ENCODE results near the gene SIL1.

DNA sequence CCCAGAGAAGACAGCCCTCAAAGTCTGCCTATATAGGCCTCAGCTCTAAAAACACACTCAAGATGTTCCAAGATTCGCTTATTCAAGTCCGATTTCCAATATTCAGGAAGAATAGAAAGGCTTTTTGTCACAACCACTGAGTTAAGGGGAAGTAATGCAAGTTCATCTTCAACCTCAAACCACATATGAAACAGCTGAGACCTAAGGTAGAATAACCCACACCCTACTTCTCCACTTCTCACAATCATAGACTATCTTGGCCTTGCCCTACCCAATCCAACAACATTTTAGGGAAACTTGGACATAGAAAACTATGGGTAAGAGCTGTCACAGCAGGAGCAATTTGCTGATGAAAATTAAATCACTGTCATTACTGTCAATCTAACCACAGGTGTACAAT lies 171.0 kb downstream of the SIL1 start:
- TF ChIP-seq EZH2 (IDR thresholded peaks at IDR 0.05; ENCODE audit: insufficient read depth, poor library complexity, severe bottlenecking) = no peak
- TF ChIP-seq EZH2phosphoT487 (IDR thresholded peaks at IDR 0.05; ENCODE audit: insufficient read depth, low read depth) = no peak
